ENCODE measurements around the gene RNPEPL1. TPM values are rescaled to one million over a fixed set of nuclear protein-coding genes. Genes with fewer than 3 reads are reported as not detected.
"Not testable (repeated sequence)": the region's sequence is repeated elsewhere in the genome, so short reads cannot be mapped to it uniquely, and the experiment has no call there.

Gene RNPEPL1
- total RNA-seq, 1 experiment from 2014 or later, result 31.5 TPM

GRCh38 chr2:240520130-240520973, 47.9 kb upstream of the RNPEPL1 start:
- H3K9me3 Mint-ChIP-seq (ENCODE audit: unreplicated experiment), result peaks cover 7% of the 10 kb centered on the region
- no peak for DNase-seq (ENCODE audit: unreplicated experiment)
- H3K36me3 Mint-ChIP-seq (ENCODE audit: insufficient read depth, unreplicated experiment), result peaks cover 51% of the 10 kb centered on the region
- H3K27ac Mint-ChIP-seq (ENCODE audit: low read depth, unreplicated experiment), result no peak overlapping the region
- CTCF ChIA-PET, result interaction anchor here (0.5 kb wide), 1 partner anchor 546 kb away, joined by 3 read pairs; no protein-coding TSS in a partner anchor
- no peak overlapping the region for H3K4me3 Mint-ChIP-seq (ENCODE audit: unreplicated experiment)
- POLR2A ChIA-PET, result no interaction called here
- H3K4me1 Mint-ChIP-seq (ENCODE audit: insufficient read depth, unreplicated experiment), result no peaks in the 10 kb centered on the region
- no peak for TF ChIP-seq CTCF (IDR thresholded peaks at IDR 0.05; ENCODE audit: unreplicated experiment)
- intact Hi-C loops (cut with micrococcal nuclease), result no loop called here
- H3K27me3 Mint-ChIP-seq (ENCODE audit: insufficient read depth, unreplicated experiment), result no peaks in the 10 kb centered on the region
- BruUV-seq (replicated peaks), result no TSS peak

- intact Hi-C loops (cut with micrococcal nuclease), result no loop called here
Measured at GRCh38 chr2:240520974-240521350, 47.3 kb upstream of the RNPEPL1 start.

GRCh38 chr2:240521885-240522284, 46.4 kb upstream of the RNPEPL1 start:
- POLR2A ChIA-PET, result not testable (repeated sequence)

More at GRCh38 chr2:240520974-240521350, 47.3 kb upstream of the RNPEPL1 start:
- Mint-ChIP-seq H3K27ac (ENCODE audit: low read depth, unreplicated experiment) (no peak overlapping the region), H3K27me3 (ENCODE audit: insufficient read depth, unreplicated experiment) (no peaks in the 10 kb centered on the region), H3K9me3 (ENCODE audit: unreplicated experiment) (peaks cover 7% of the 10 kb centered on the region), H3K4me1 (ENCODE audit: insufficient read depth, unreplicated experiment) (no peaks in the 10 kb centered on the region), H3K4me3 (ENCODE audit: unreplicated experiment) (no peak overlapping the region), H3K36me3 (ENCODE audit: insufficient read depth, unreplicated experiment) (peaks cover 55% of the 10 kb centered on the region)
- TF ChIP-seq CTCF (IDR thresholded peaks at IDR 0.05; ENCODE audit: unreplicated experiment), result no peak
- ChIA-PET CTCF (interaction anchor here (0.5 kb wide), 1 partner anchor 546 kb away, joined by 3 read pairs; no protein-coding TSS in a partner anchor), POLR2A (no interaction called here)
- BruUV-seq (replicated peaks), result no TSS peak
- no peak for DNase-seq (ENCODE audit: unreplicated experiment)

GRCh38 chr2:240522406-240522805, 45.9 kb upstream of the RNPEPL1 start:
- no TSS peak for BruUV-seq (replicated peaks)
- DNase-seq (ENCODE audit: unreplicated experiment), result no peak
- peaks cover 60% of the 10 kb centered on the region for H3K36me3 Mint-ChIP-seq (ENCODE audit: insufficient read depth, unreplicated experiment)
- H3K4me3 Mint-ChIP-seq (ENCODE audit: unreplicated experiment), result no peak overlapping the region
- POLR2A ChIA-PET, result no interaction called here
- intact Hi-C loops (cut with micrococcal nuclease), result no loop called here
- no peaks in the 10 kb centered on the region for H3K27me3 Mint-ChIP-seq (ENCODE audit: insufficient read depth, unreplicated experiment)
- H3K9me3 Mint-ChIP-seq (ENCODE audit: unreplicated experiment), result peaks cover 15% of the 10 kb centered on the region
- no peak for TF ChIP-seq CTCF (IDR thresholded peaks at IDR 0.05; ENCODE audit: unreplicated experiment)
- CTCF ChIA-PET, result interaction anchor here (1.4 kb wide), 1 partner anchor 8 kb away, joined by 4 read pairs; no protein-coding TSS in a partner anchor
- H3K27ac Mint-ChIP-seq (ENCODE audit: low read depth, unreplicated experiment), result no peak overlapping the region
- no peaks in the 10 kb centered on the region for H3K4me1 Mint-ChIP-seq (ENCODE audit: insufficient read depth, unreplicated experiment)

More at GRCh38 chr2:240521885-240522284, 46.4 kb upstream of the RNPEPL1 start:
- H3K27ac Mint-ChIP-seq (ENCODE audit: low read depth, unreplicated experiment); BruUV-seq (replicated peaks); H3K4me1 Mint-ChIP-seq (ENCODE audit: insufficient read depth, unreplicated experiment); DNase-seq (ENCODE audit: unreplicated experiment); H3K4me3 Mint-ChIP-seq (ENCODE audit: unreplicated experiment); intact Hi-C loops (cut with micrococcal nuclease); H3K27me3 Mint-ChIP-seq (ENCODE audit: insufficient read depth, unreplicated experiment); H3K9me3 Mint-ChIP-seq (ENCODE audit: unreplicated experiment): not testable (repeated sequence)
- CTCF ChIA-PET, result interaction anchor here (1.4 kb wide), 1 partner anchor 8 kb away, joined by 4 read pairs; no protein-coding TSS in a partner anchor
- H3K36me3 Mint-ChIP-seq (ENCODE audit: insufficient read depth, unreplicated experiment), result peaks cover 59% of the 10 kb centered on the region
